ENCODE results near the gene TRRAP. TPM values are rescaled to one million over a fixed set of nuclear protein-coding genes. Genes with fewer than 3 reads are reported as not detected.

Gene TRRAP
- polyA plus RNA-seq, 1 donor from 2014 or later, result 12.9 TPM

DNA sequence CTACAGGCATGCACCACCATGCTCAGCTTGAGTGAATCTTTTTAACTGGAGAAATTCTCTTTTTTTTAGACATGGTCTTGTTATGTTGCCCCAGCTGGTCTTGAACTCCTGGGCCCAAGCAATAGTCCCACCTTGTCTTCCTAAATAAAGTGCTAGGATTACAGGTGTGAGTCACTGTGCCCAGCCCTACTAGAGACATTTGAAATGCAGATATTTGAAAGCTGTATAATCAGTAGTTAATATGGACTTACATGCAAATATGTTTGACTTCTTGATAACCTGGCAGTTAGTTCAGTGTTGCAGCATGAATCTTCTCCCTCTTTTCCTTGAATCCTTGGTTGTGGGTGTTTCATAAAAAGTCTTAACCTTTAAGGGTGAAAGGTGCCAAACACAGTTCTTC, 8.7 kb downstream of the TRRAP start:
- TF ChIP-seq SMC3 (conservative IDR thresholded peaks at IDR 0.05; ENCODE audit: poor library complexity), result no peak
- no peak for TF ChIP-seq RAD21 (conservative IDR thresholded peaks at IDR 0.05)
- no peak for TF ChIP-seq EZH2 (IDR thresholded peaks at IDR 0.05; ENCODE audit: borderline replicate concordance, insufficient read depth, low read length, poor library complexity, severe bottlenecking)
- TF ChIP-seq, protein P1, sequence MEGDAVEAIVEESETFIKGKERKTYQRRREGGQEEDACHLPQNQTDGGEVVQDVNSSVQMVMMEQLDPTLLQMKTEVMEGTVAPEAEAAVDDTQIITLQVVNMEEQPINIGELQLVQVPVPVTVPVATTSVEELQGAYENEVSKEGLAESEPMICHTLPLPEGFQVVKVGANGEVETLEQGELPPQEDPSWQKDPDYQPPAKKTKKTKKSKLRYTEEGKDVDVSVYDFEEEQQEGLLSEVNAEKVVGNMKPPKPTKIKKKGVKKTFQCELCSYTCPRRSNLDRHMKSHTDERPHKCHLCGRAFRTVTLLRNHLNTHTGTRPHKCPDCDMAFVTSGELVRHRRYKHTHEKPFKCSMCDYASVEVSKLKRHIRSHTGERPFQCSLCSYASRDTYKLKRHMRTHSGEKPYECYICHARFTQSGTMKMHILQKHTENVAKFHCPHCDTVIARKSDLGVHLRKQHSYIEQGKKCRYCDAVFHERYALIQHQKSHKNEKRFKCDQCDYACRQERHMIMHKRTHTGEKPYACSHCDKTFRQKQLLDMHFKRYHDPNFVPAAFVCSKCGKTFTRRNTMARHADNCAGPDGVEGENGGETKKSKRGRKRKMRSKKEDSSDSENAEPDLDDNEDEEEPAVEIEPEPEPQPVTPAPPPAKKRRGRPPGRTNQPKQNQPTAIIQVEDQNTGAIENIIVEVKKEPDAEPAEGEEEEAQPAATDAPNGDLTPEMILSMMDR (IDR thresholded peaks at IDR 0.05; ENCODE audit: poor library complexity, severe bottlenecking), result no peak
- TF ChIP-seq TAF1 (IDR thresholded peaks at IDR 0.05; ENCODE audit: low read depth), result no peak
- no peak for TF ChIP-seq EP300 (conservative IDR thresholded peaks at IDR 0.05; ENCODE audit: poor library complexity, severe bottlenecking)
- no peak for TF ChIP-seq POLR2AphosphoS5 (IDR thresholded peaks at IDR 0.05)
- TF ChIP-seq, protein P2, sequence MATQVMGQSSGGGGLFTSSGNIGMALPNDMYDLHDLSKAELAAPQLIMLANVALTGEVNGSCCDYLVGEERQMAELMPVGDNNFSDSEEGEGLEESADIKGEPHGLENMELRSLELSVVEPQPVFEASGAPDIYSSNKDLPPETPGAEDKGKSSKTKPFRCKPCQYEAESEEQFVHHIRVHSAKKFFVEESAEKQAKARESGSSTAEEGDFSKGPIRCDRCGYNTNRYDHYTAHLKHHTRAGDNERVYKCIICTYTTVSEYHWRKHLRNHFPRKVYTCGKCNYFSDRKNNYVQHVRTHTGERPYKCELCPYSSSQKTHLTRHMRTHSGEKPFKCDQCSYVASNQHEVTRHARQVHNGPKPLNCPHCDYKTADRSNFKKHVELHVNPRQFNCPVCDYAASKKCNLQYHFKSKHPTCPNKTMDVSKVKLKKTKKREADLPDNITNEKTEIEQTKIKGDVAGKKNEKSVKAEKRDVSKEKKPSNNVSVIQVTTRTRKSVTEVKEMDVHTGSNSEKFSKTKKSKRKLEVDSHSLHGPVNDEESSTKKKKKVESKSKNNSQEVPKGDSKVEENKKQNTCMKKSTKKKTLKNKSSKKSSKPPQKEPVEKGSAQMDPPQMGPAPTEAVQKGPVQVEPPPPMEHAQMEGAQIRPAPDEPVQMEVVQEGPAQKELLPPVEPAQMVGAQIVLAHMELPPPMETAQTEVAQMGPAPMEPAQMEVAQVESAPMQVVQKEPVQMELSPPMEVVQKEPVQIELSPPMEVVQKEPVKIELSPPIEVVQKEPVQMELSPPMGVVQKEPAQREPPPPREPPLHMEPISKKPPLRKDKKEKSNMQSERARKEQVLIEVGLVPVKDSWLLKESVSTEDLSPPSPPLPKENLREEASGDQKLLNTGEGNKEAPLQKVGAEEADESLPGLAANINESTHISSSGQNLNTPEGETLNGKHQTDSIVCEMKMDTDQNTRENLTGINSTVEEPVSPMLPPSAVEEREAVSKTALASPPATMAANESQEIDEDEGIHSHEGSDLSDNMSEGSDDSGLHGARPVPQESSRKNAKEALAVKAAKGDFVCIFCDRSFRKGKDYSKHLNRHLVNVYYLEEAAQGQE (IDR thresholded peaks at IDR 0.05; ENCODE audit: borderline replicate concordance), result no peak
- Histone ChIP-seq H4K20me1 (ENCODE audit: insufficient read depth) (no peaks in the 10 kb centered on the region), H3K79me2 (replicated peaks; ENCODE audit: insufficient read depth, low read length) (peaks cover 8% of the 10 kb centered on the region), H3K27me3 (ENCODE audit: insufficient read depth, low read depth, low read length) (no peaks in the 10 kb centered on the region), H3K36me3 (ENCODE audit: insufficient read depth, low read length) (peaks cover 4% of the 10 kb centered on the region), H3K4me3 (ENCODE audit: low read length) (no peak overlapping the region), H3K9ac (ENCODE audit: low read length) (no peak overlapping the region), H3K4me2 (ENCODE audit: low read length) (no peak overlapping the region), H3F3A (ENCODE audit: insufficient read depth, low read length, poor library complexity, severe bottlenecking) (no peaks in the 10 kb centered on the region), H3K9me3 (ENCODE audit: low read length) (no peaks in the 10 kb centered on the region), H2AFZ (ENCODE audit: low read depth, low read length) (no peak overlapping the region), H3K9me2 (ENCODE audit: insufficient read depth, low read length) (no peaks in the 10 kb centered on the region), H3K27ac (ENCODE audit: low read length) (no peak overlapping the region)

DNA sequence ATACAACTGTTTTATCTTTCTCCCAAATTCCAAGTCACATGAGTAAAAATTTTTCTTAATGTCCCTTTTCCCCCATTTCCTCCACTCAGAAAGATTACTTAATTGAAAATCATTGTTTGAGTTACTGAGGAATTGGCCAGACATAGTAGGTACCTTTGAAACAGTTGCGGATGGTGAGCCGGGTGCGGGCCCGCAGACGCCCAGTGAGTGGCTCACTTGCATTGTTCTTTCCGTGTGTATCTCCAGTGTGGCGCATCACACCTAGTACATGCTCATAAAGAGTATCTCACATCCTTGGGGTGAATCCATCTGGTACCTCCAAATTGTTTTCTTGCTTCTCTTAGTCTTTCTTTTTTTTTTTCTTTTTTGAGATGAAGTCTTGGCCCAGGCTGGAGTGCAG, 14.3 kb downstream of the TRRAP start:
- Histone ChIP-seq H3K36me3 (ENCODE audit: insufficient read depth, low read length) (peaks cover 4% of the 10 kb centered on the region), H3K4me2 (ENCODE audit: low read length) (no peak overlapping the region), H3F3A (ENCODE audit: insufficient read depth, low read length, poor library complexity, severe bottlenecking) (no peaks in the 10 kb centered on the region), H3K9me2 (ENCODE audit: insufficient read depth, low read length) (no peaks in the 10 kb centered on the region), H3K9ac (ENCODE audit: low read length) (no peak overlapping the region), H3K9me3 (ENCODE audit: low read length) (no peaks in the 10 kb centered on the region), H3K27me3 (ENCODE audit: insufficient read depth, low read depth, low read length) (no peaks in the 10 kb centered on the region), H3K27ac (ENCODE audit: low read length) (no peak overlapping the region), H3K4me3 (ENCODE audit: low read length) (no peak overlapping the region), H3K79me2 (replicated peaks; ENCODE audit: insufficient read depth, low read length) (no peaks in the 10 kb centered on the region), H4K20me1 (ENCODE audit: insufficient read depth) (no peaks in the 10 kb centered on the region), H2AFZ (ENCODE audit: low read depth, low read length) (no peak overlapping the region)
- TF ChIP-seq, protein P1 (IDR thresholded peaks at IDR 0.05; ENCODE audit: poor library complexity, severe bottlenecking), result no peak
- no peak for TF ChIP-seq EZH2 (IDR thresholded peaks at IDR 0.05; ENCODE audit: borderline replicate concordance, insufficient read depth, low read length, poor library complexity, severe bottlenecking)
- TF ChIP-seq, protein P2 (IDR thresholded peaks at IDR 0.05; ENCODE audit: borderline replicate concordance), result no peak

Data from neural cell (in vitro differentiated cells).